ENCODE measurements around the gene VSIG10L. TPM values are rescaled to one million over a fixed set of nuclear protein-coding genes. Genes with fewer than 3 reads are reported as not detected.

VSIG10L gene
- total RNA-seq, 4 donors from 2014 or later = 0.26 to 3.6 (median 1.7) TPM

DNA sequence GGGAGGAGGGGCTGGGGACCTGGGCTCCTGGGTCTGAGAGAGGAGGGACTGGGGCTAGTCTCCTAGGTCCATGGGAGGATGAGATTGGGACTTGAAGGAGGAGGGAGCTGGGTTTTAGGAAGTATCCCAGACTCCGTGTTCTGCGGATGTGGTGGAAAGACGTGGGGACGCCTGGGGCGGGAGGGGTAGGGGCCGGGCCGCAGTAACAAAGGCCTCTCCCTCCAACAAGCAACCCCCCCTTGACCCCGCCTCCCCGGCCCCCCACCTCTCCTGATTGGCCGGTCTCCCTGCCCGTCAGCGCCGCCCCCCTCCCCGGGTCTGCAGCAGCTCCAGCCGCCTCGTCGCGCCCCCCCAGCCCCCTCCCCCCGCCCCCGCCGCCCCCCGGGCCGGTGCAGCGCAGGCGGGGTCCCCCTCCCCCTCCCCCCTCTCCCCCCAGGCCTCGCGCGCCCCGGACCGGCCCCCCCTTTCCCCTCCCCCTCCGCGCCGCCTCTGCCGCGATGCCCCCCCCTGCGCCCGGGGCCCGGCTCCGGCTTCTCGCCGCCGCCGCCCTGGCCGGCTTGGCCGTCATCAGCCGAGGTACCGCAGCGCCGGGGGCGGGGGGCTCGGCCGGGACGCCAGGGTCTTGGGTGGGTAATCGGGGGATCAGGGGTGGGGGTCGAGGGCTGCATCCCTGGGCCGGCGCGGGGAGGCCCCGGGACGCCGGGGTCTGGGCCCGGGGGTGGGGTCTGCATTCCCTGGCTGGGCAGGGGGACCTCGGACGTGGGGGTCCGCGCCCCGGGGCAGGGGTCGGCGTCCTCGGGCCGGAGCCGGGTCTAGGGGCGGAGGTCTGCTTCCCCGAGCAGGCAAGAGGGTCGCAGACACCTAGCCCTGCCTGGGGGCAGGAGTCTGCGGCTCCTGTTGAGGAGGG is 30.3 kb downstream of the VSIG10L start, which contains the start of gene IGLON5:
Gene IGLON5, plus strand, starts transcription at position 294 of the 907 bp plus-strand sequence. Its CDS starts 204 bp downstream, at position 498.
- DNase-seq = no peak
- Histone ChIP-seq H3K27ac (no peak within 1 kb of the TSS), H3K4me1 (no peaks in the 10 kb centered on the region), H3K9me3 (no peaks in the 10 kb centered on the region), H3K4me3 (no peak within 1 kb of the TSS), H3K36me3 (no peaks in the 10 kb centered on the region), H3K27me3 (peaks cover 0 to 5% of the 10 kb centered on the region in 2 donors)
- TF ChIP-seq CTCF (IDR thresholded peaks at IDR 0.05) (no peak), POLR2A (IDR thresholded peaks at IDR 0.05) (no peak)
- intact Hi-C loops (cut with DNase I; ENCODE audit: low total_unique reads) = no loop called here

DNA sequence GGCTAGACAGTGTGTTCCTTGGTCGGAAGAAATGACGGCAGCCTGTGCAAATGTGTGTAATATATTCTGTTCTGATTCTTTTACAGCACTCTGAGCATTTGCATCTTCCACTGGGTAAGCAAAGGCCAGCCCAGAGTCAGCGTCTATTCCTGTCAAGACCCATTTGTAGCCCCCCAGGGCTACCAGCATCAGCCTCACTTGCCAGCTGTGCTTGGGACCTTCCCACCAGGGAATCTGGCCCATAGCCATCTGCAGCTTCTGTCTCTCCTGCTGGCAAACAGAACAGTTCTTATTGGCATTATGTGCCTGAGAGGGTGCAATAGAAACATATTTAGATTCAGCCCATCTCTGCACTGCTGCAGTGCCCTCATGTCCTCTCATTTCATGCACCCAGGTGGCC is 36.5 kb downstream of the VSIG10L start:
- intact Hi-C loops (cut with DNase I; ENCODE audit: low total_unique reads) = no loop called here
- Histone ChIP-seq H3K9me3 (no peaks in the 10 kb centered on the region), H3K4me1 (no peaks in the 10 kb centered on the region), H3K4me3 (no peak overlapping the region), H3K36me3 (no peaks in the 10 kb centered on the region), H3K27me3 (no peaks in the 10 kb centered on the region), H3K27ac (no peak overlapping the region)
- no peak for DNase-seq
- TF ChIP-seq CTCF (IDR thresholded peaks at IDR 0.05) (no peak), POLR2A (IDR thresholded peaks at IDR 0.05) (no peak)

DNA sequence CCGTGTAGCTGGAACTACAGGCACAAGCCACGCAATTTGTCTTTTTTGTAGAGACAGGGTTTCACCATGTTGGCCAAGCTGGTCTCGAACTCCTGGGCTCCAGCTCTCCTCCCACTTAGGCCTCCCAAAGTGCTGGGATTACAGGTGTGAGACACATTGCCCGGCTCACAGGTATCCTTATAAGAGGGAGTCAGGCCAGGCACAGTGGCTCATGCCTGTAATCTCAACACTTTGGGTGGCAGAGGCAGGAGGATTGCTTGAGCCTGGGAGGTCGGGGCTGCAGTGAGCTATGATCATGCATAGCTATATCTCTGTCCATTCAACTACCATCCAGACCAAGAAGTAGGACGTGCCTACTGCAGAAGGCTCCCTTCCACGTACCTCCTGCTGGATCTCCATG is 40.7 kb downstream of the VSIG10L start:
- Histone ChIP-seq H3K9me3 (no peaks in the 10 kb centered on the region), H3K4me1 (no peaks in the 10 kb centered on the region), H3K27me3 (no peaks in the 10 kb centered on the region), H3K36me3 (no peaks in the 10 kb centered on the region), H3K4me3 (no peak overlapping the region), H3K27ac (no peak overlapping the region)
- no peak for DNase-seq
- intact Hi-C loops (cut with DNase I; ENCODE audit: low total_unique reads) = no loop called here
- TF ChIP-seq POLR2A (IDR thresholded peaks at IDR 0.05) = no peak
- no peak for TF ChIP-seq CTCF (IDR thresholded peaks at IDR 0.05)

DNA sequence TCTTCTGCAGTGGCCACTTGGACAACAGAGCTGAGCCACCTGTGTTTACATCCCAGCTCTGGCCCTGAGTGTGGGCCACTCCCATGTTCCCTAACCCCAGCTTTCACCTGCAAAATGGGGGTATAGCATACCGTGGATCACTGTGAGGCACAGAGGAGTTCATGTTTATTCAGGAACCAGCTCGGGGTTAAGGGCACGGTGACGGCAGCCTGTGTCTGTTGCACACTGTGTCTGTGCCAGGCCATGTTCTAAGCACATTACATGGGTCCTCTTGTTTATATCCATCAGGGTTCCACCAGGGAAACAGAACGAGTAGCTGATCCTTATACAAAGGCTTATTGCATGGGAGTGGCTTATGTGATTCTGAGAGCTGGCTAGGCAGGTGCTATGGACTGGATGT is 44.5 kb downstream of the VSIG10L start:
- Histone ChIP-seq H3K27me3 (no peaks in the 10 kb centered on the region), H3K27ac (no peak overlapping the region), H3K36me3 (no peaks in the 10 kb centered on the region), H3K4me1 (no peaks in the 10 kb centered on the region), H3K4me3 (no peak overlapping the region), H3K9me3 (no peaks in the 10 kb centered on the region)
- no peak for DNase-seq
- intact Hi-C loops (cut with DNase I; ENCODE audit: low total_unique reads) = no loop called here
- TF ChIP-seq CTCF (IDR thresholded peaks at IDR 0.05) = no peak
- TF ChIP-seq POLR2A (IDR thresholded peaks at IDR 0.05) = no peak

DNA sequence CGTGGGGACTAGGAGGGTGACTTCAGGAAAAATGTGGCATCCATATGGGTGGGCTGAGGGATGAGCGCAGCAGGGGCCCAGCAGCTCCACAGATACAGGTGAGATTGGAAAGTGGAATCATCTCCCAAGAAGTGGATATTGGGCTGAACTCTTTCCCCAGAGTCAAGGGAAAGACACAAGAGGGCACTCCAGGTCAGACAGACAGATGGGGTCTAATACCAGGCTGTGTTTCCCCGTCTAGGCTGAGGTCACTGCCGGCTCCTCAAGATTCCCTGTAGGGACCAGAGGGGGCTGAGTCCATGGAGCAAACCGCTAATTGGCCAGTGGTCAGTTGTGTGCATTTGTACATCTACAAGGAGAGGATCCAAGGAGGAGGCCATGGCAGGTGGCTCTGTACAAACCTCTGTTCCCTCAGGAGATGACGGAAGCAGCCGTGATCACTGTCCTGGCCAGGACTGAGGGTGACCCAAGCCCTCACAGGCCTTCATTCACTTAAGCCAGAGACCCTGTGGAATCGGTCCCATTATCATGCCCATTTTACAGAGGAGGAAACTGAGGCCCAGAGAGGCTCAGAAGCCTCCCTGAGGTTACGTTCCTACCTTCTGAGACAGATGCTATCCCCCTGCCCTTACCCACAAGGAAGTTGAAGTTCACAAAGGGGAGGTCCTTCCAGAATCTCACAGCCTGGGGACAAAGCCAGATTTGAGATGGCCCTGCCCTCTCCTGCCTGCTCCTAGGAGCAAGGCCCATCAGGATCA is 45.4 kb downstream of the VSIG10L start:
- intact Hi-C loops (cut with DNase I; ENCODE audit: low total_unique reads) = no loop called here
- no peak overlapping the region for H3K27ac ChIP-seq
- no peaks in the 10 kb centered on the region for H3K9me3 ChIP-seq
- no peaks in the 10 kb centered on the region for H3K4me1 ChIP-seq
- H3K36me3 ChIP-seq = no peaks in the 10 kb centered on the region
- no peak for DNase-seq
- TF ChIP-seq CTCF (IDR thresholded peaks at IDR 0.05) (no peak), POLR2A (IDR thresholded peaks at IDR 0.05) (no peak)
- no peaks in the 10 kb centered on the region for H3K27me3 ChIP-seq
- H3K4me3 ChIP-seq = no peak overlapping the region
